Stimulated activated CD4-positive, alpha-beta T cell treated with anti-CD3 and anti-CD28 coated beads, Interleukin-1b, Interleukin-23, amount 100 ng/mL, for 1 hour (primary cell): ENCODE data around the gene GRIN2D.
"Not testable (repeated sequence)": the region's sequence is repeated elsewhere in the genome, so short reads cannot be mapped to it uniquely, and the experiment has no call there.

Experiments used
- DNase-seq, 2 donors: peaks; one replicate each; pipeline ENCODE4 v3.0.0-alpha.2; 2020; ENCODE audit warnings: low read depth in 2 of 2

GRIN2D gene

DNA sequence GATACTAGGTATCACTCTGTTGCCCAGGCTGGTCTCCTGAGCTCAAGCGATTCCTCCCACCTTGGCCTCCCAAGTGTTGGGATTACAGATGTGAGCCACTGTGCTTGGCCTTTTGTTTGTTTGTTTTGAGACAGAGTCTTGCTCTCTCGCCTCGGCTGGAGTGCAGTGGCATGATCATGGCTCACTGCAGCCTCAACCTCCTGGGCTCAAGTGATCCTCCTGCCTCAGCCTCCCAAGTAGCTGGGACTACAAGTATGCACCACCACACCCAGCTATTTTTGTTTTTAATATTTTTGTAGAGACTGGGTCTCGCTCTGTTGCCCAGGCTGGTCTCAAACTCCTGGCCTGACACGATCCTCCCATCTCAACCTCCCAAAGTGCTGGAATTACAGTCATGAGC is 21.7 kb upstream of the GRIN2D start:
- DNase-seq, result not testable (repeated sequence)

DNA sequence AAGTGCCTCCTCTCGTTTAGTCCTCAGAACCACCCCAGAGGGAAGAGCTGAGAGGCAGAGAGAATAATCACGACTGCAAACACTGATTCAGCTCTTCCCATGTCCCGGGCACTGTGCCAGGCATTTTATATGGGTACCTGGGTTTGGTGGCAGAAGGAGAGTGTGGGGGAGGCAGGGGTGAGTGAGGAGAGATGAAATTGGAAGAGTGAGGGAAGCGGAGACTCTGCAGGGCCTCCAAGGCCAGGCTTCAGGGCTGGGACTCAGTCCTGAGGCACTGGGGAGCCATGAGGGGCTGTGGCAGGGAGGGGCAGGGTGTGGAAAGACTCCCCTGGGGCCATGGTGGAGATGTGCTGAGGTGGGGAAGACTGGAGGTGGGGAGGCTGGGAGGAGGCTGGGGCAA is 20.6 kb upstream of the GRIN2D start:
- DNase-seq, result no peak

DNA sequence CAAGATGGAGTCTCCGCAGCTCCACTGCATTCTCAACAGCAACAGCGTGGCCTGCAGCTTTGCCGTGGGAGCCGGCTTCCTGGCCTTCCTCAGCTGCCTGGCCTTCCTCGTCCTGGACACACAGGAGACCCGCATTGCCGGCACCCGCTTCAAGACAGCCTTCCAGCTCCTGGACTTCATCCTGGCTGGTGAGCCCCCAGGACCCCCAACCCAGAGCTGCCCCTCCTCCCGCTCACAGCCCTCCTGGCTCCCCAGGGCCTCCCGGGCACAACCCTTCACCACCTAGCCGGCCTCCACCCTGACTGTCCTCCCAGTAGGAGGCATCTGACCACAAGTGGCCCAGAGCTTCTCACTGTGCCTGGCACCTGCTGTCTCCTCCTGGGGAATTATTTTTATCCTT is 19.9 kb upstream of the GRIN2D start:
- no peak for DNase-seq

DNA sequence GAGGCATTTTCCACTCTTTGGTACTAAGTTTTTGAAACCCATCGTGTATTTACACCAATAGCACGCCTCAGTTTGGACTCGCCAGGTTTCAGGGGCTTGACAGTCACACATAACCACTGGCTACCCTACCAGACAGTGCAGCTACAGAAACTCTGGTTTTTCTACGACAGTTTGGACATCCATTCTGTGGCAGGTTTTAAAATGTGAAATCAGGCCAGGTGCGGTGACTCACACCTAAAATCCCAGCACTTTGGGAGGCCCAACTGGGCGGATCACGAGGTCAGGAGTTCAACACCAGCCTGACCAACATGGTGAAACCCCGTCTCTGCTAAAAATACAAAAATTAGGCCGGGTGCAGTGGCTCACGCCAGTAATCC is 15.3 kb upstream of the GRIN2D start:
- no peak for DNase-seq

DNA sequence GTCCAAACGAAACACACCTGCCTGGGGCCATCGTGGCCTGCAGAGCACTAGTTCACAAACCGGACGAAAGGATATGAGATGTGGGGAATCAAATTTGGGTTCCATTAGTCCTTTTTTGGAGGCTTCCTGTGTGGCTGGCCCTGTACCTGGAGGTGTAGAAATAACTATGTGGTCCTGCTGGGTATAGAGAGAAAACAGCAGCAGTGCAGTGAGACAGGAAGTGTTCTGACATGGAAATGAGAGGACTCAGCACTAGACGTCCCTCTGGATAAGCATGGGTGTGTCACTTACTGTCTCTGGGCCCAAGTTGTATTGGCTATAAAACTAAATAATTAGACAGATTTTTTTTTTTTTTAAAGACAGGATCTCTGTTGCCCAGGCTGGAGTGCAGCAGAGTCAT is 14.4 kb upstream of the GRIN2D start:
- DNase-seq, result no peak

DNA sequence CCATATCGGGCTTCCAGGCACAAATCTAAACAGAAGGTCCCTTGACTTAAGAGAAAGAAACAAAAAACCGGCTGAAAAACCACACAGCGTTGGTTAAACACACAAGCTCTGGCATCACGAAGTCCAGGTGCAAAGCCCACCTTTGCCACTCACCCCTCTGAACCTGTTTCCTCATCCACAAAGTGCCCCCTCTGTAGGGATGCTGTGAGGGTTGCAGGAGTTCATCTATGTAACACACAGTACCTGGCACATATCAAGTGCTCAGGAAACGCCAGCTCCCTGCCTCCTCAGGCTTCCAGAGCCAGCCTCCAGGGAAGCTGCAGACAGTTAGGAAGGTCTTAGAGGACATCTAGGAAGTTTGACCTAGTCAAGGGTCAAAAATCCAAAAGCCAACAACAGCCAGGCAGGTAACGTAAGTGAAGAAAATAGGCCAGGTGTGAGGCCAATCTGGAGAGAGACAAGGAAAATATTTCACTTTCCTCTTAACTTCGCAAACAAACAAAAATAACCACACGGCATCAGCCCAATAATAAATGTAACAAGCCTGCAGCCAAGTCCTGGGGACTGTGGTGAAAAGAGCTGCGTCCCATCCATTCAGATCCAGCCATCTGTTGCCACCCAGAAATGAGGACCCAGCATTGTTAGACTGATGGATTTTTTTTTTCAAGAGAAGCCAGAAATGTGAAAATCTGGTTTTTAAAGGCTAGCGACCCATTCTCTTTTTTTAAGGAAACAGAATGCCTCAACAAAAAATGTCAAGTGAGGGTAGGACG is 12.1 kb upstream of the GRIN2D start:
- no peak for DNase-seq

DNA sequence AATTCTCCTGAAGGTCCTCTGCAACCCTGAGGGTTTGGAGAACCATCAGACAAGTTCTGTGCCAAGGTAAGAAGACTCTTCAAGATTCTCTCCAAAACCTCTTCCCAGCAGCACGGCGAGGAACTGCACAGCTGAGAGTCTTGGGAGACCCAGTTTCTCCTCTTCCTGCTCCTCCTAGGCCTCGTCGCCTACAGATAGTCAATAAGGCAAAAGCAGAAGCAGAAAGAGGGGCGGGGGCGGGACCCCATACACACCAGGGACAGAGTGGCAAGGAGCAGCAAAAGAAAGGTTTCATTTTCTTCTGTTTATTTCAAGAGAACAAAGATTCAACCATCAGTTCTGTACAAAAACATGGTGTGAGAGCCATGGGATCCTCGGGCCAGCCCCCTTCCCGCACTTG is 11.2 kb upstream of the GRIN2D start:
- DNase-seq, result no peak

DNA sequence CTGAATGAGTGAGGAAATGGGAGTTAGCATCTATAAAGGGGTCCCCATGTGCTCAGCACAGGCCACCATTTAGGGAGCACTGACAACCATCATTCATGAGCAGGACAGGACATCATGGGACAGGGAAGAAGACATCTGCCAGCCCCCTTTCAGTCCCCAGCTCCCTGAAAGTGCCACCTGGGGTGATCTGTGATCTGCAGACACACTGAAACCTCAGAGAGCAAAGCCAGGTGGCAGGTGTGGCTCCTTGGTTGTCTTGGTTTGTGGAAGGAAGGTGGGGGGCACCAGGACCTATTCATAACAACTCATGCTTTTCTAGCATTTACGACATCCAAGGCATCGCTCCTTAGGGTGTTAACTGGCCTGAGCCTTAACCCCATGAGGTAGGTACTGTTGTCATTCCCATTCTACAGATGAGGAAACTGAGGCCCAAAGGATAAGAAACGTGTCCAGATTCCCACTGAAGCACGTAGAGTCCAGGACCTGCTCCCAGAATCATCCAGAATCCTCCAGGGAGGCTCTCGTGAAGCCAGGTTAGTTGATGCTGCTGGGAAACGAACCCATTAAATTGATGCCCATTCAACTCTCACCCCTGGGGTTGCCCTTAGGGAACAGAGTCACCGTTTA is 7.9 kb upstream of the GRIN2D start:
- DNase-seq, result no peak

DNA sequence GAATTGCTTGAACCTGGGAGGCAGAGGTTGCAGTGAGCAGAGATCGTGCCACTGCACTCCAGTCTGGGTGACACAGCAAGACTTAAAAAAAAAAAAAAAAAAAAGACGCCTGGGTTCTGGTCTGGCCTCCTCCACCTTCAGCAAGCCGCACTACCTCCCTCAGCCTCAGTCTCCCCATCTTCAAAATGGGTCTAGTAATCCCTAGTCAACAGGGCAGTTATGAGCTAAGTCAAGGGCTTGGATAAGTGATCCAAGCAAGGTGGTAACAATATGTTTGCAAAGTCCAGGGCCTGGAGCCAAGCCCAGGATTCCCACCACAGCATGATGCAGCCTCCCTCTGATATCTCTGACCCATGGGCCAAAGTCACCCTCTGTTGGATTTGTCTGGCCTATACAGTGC is 6.5 kb upstream of the GRIN2D start:
- DNase-seq, result no peak

DNA sequence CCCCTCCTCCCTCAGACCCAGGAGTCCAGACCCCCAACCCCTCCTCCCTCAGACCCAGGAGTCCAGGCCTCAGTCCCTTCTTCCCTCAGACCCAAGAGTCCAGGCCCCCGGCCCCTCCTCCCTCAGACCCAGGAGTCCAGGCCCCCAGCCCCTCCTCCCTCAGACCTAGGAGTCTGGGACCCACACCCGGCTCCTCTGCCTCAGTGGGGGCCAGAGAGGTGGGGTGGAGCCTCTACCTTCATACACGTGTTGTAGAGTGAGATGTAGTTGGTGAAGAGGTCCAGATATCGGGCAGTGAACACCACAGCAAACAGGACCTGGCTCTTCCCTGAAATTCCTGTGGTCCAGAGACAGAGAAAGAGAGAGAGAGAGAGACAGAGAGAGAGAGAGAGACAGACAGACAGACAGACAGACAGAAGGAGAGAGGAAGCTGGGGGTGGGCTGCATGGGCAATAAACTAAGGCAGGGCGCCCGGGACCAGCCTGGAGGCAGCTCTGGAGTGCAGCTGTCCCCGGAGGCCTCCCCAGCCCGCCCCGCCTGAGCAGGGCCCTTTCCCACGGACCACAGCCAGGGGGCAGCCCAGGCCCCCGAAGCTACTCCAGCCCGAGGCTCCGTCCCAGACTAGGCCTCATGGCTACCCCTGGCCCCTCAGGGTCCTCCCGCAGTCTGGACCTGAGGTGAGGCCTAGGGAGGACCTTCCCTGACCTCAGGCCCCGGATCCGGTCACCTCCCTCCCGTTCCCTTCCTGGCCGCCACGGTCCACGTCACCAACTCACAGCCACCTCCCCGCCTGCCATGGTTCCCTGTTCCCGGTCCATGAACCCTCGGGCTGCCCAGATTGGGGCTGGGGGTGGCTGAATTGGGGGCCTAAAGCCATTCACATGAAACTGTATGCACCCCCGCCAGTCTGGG is 3.0 kb upstream of the GRIN2D start:
- peak in 1 of 2 donors; percentile 46 for DNase-seq

DNA sequence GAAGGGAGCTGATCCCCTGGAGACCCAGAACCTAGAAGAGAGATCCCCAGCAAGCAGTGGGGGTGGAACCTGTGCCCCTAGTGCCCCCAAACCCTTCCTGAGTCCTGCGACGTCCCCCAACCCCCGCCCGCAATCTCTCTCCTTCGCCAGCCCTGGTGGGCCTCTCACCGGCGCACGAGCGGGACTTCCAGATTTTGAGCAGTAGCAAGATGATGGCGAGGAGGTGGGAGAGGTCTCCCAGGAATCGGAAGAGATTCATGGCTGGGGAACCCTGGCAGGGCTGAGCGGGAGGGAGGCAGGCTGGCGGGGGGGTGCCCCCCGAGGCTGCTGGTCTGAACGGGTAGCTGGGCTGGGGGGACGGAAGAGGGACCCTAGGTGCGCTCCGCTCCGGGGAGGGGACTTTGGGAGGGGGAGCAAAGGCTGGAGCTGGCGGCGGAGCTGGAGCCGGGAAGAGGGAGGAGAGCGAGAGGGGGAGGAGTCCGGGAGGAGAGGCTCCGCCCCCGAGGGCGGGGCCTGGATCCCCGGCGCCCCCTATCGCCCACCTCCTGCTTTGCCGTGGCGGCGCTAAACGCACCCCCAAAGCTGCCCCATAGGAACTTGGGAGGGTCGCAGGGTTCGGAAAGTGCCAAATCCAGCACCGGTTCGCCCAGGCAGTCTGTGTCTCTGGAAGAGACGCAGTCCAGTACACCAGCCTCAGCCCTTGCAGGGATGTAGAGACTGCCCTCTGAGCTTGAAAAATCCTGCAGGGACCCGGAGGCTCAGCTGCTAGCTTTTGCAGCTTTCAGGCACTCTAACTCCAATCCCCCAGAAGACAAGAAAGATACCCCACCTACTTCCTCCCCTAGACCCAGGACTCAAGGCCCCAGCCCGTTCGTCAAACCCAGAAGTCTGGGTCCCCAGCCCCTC is 2.1 kb upstream of the GRIN2D start, which contains the start of gene KDELR1:
Gene KDELR1 (minus strand): TSS at position 452 of the 906 bp plus-strand sequence. CDS start 193 bp downstream, at position 259.
- peak in 1 of 2 donors; percentile 64 for DNase-seq

DNA sequence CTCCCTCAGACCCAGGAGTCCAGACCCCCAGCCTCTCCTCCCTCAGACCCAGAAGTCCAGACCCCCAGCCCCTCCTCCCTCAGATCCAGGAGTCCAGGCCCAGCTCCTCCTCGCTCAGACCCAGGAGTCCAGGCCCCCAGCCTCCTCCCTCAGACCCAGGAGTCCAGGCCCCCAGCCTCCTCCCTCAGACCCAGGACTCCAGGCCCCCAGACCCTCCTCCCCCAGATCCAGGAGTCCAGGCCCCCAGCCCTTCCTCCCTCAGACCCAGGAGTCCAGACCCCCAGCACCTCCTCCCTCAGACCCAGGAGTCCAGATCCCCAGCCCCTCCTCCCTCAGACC is 1.5 kb upstream of the GRIN2D start:
- not testable (repeated sequence) for DNase-seq

DNA sequence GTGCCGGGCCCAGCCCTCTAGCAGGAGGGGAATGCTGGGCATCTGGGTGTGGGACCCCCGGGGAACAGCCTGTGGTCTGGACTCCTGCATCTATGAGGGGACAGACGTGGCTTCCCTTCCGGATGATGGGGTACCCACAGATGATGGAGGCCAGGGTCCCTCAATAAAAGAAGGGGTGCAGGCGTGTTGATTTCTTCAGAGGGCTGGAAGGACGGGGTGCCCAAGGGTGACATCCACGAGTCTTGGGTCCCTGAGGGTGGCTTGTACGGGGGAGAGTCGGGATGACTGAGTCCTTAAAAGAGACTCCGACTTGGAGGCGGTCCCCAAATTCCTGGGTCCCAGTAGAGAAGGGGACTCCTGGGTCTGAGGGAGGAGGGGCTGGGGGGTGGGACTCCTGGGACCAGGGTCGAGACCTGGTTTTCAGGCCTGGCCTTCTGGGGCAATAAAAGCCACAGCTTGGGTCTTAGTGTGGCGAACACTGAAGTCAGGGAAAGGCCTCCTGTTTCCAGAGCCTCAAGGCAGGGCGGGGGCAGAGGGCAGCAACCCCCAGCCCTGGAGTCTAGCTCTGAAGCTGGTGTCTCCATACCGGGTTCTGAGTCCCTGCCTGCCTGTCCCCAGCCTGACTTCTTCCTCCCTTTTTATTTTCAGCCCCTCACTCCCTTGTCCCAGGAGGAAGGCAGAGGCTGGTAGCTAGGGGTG is 459 bp upstream of the GRIN2D start:
- no peak for DNase-seq

DNA sequence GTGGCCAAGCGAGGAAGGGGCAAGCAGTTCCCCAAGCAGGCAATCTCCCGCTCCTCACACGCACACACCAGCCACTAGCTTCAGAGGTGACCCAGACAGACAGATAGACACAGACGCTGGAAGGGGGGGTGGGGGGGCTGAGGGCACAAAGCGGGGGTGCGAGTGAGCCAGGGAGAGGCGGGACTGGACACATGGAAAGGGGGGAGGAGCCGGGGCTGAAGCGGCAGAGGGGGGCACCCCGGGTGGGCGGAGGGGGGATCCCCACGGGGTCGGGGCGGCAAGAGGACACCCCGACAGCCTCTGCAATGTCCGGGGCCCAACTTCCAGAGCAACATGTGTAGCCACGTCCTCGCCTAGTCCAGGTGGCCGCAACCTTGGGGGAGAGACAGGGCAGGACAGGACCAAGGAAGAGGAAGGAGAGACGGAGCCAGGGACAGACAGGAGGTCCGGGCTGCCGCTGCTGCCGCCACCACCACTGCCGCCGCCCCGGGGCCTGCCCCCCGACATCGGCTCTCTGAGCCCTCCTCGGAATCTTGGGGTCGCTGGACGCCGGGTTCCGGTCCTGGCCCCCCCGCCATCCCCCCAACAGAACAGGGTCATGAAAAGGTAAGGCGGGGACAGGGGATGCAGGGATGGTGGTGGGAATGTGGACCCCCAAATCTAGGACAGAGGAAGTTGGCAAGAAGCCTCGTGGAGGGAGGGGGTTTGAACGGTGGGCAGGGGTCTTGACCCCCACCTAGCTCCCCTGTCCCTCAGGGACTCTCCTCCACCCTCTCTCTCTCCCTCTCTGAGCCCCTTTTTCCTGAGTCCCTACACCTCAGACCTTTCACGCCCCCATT is 1.1 kb downstream of the GRIN2D start:
- no peak for DNase-seq

DNA sequence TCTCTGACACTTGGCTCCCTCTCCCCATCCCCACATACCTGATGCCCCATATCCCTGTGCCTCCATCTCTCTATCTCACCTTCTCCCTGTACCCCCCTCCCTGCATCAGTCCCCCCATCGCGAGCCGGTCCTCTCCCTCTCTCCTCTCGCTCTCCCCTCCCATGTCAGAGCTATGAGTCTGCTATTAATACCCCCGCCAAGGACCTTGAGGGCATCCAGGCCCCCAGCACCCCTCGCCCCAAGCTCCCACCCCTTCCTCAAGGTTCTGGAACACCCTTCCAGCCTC is 1.6 kb downstream of the GRIN2D start:
- no peak for DNase-seq

DNA sequence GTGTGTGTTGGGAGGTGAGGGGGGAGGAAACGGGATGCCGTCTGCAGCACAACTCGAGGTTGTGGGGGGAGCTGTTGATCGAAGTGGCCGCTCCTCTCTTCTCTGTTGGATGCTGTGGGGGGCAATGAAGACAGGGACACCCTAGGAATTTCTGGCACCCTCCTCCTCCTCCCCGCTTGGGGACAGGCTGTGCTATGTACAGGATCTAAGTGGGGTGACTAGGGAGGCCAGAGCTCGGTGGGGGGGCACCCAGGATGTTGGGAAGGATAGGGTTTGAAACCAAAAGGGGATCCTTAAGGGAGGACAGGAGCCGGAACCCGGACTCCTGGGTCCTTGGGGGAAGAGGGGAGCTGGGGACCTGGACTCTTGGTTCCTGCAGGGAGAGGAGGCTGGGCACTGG is 2.0 kb downstream of the GRIN2D start:
- no peak for DNase-seq

DNA sequence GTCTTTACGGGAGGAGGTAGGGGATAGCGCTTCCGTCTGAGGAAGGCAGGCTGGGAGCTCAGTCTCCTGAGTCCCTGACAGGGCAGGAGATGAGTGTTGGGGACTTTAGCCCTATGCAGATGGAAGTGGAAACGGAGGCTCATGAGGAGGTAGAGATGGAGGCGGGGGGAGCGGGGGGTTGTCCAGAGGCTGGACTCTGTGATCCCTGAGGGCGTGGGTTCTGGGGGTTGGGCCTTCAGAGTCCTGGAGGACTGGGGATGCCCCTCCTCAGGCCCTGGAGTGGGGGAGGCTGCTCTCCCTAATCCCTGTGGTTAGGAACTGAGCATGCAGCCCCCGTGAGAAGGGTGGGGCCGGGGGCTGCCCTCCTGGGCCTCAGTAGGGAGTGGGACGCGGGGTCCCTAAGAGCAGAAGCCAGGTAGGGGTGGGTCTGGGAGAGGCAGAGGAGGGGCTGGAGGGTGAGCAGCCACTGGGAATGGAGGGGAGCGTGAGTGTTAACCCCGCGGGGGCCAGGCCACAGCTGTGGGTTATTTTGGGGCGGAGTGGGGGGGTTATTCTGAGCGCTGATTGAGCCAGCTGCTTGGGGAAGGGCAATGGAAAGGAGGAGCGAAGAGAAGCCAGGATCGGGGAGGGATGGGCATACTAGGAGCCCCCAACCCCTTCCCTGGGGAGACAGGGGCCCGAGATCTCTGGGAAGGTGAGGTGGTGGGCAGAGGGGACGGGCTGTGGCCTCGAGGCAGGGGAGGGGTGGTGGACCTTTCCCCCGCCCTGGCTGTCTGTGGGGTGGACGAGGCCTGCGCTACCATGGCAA is 2.8 kb downstream of the GRIN2D start:
- no peak for DNase-seq

DNA sequence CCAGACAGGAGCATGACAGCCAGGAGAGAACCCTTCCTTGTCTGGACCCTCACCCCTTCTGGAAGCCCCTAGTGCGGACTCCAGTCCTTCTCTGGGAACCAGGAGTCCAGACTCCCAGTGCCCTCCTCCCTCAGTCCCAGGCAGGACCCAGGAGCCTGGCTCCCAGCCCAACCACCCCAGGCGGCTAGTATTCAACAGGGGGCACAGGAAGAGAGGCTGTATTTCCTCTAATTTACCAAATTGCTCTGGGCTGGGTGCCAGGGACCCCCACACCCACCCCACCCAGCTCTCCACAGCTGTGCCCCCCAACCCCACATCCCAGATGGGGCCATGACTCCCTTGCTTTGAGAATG is 3.3 kb downstream of the GRIN2D start:
- DNase-seq, result no peak

DNA sequence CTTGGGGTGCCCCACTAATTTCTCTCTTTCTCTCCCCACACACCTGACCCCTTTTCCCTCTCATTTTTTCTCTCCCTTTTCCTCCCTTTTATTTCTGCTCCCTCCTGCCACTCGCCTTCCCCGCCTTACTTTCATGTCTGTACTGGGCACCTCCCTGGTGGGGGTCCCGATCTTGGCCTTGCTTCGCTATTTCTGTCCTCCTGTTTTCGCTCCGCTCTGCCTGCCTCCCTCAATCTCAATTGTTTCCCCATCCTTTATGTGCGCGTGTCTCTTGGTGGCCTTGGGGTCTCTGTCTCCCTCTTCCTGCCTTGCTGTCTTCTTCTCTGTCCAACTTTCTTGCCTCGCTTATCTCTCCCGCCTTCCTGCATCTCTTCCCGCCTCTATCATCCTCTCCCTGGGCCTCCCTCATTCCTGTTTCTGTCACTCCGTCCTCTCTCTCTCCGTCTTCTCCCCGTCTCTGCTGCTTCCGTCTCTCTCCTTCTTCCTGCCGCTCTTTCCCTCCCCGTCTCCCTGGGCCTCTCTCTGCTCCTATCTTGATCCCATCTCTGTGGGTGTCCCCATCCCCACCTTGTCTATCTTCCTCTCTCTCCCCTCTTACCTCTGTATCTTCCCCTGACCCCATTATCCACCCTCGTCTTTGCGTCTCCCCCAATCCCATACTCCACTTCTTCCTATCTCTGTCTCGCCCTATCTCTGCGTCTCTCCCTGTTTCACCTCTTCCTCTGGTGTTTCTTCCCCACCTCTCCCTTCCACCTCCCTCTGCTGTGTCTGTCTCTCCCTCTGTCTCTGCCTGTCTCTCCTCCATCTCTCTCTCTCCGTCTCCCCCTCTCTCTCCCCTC is 4.0 kb downstream of the GRIN2D start:
- DNase-seq, result no peak
